SK-N-MC (cell line): ENCODE measurements around the gene ELN.
A peak's percentile ranks its signal among the peaks of the same experiment; 100 is the strongest.

Experiments used
- DNase-seq: peaks from one replicate; pipeline ENCODE4 v3.0.0-alpha.2; 2011; ENCODE audit warnings: low read depth, low spot score
- H3K27ac ChIP-seq: fragments of 200-600 bp; sonication (generic); 2 replicates; pipeline ENCODE4 v1.5.1; 2016; ENCODE audit warnings: mixed run types
- H3K36me3 ChIP-seq: fragments of 200-600 bp; sonication (generic); 2 replicates; pipeline ENCODE4 v1.6.1; 2017; ENCODE audit warnings: antibody characterized with exemption, low read length, mixed read lengths; ENCODE audit not compliant: insufficient read depth
- H3K4me3 ChIP-seq: fragments of 200-600 bp; sonication (generic); 2 replicates; pipeline ENCODE4 v1.5.1; 2016
- H3K9ac ChIP-seq: fragments of 200-600 bp; sonication (generic); 2 replicates; pipeline ENCODE4 v1.8.0; 2017; ENCODE audit warnings: mixed run types, mixed read lengths; ENCODE audit not compliant: insufficient read length
- H3K9me3 ChIP-seq: fragments of 200-600 bp; sonication (generic); 2 replicates; pipeline ENCODE4 v1.6.1; 2017; ENCODE audit warnings: low read depth, mild to moderate bottlenecking, antibody characterized with exemption, low read length, moderate library complexity, mixed read lengths
- EZH2 ChIP-seq: fragments of 200-600 bp; sonication (generic); IDR thresholded peaks from one replicate; pipeline ENCODE4 v1.6.1; 2017; ENCODE audit warnings: antibody characterized with exemption
- FOXP2 ChIP-seq: optimal IDR thresholded peaks from 2 replicates; pipeline ENCODE3; 2011; ENCODE audit warnings: mild to moderate bottlenecking, moderate library complexity; ENCODE audit not compliant: insufficient read depth; ENCODE audit errors: extremely low read length, control extremely low read depth
- POLR2AphosphoS5 ChIP-seq: IDR thresholded peaks from 2 replicates; pipeline ENCODE4 v1.6.1; 2012; ENCODE audit warnings: mild to moderate bottlenecking, low read depth, low read length, borderline replicate concordance

ELN gene

DNA sequence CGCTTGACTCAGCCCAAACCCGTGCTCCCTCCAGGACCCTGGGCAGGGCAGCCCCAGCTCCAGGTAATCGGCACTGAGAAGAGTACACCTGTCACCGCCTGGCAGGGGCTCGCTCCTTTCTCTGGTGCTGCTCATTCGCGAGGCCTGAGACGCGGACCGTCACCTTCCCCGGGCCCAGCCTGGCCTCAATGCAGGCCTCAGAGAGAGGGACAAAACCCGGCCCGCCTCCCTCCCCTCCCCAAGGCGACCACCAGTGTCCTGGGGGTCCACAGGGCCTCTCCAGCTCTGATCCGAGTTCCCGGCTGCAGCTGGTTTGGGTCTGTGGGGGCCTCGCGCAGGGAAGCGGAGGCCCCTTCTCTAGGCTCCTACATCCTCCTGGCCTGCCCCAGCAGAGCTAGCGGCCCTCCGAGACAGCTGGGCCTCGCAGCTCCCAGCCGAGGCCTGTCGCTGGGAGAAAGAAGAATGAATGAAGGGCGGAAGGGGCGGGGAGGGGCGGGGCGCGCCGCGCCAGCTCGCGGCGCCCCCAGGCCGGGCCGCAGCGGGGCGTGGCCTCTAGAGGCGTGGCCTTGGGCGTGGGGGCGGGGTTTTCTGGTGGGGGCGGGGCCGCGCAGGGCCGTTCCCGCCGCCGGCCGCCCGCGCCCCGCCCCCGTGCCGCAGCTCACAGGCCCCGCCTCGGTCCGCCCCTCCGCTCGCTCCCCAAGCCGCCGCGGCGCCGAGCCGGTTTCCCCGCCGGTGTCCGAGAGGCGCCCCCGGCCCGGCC, 55.3 kb downstream of the ELN start, which contains the start of gene LIMK1:
LIMK1 (plus strand) TSS at position 688 of the 760 bp plus-strand sequence. CDS start 187 bp downstream, outside the sequence.
- Histone ChIP-seq H3K9me3 (no peaks in the 10 kb centered on the region), H3K9ac (peak within 1 kb of the TSS; percentile 80), H3K27ac (no peak within 1 kb of the TSS), H3K36me3 (peaks cover 7% of the 10 kb centered on the region; the same call in 1 of the 2 replicates), H3K4me3 (peak within 1 kb of the TSS; percentile 87)
- peak; percentile 51 for DNase-seq
- TF ChIP-seq FOXP2 (no peak), POLR2AphosphoS5 (peak; percentile 69; the same call in 1 of the 2 replicates), EZH2 (no peak)

DNA sequence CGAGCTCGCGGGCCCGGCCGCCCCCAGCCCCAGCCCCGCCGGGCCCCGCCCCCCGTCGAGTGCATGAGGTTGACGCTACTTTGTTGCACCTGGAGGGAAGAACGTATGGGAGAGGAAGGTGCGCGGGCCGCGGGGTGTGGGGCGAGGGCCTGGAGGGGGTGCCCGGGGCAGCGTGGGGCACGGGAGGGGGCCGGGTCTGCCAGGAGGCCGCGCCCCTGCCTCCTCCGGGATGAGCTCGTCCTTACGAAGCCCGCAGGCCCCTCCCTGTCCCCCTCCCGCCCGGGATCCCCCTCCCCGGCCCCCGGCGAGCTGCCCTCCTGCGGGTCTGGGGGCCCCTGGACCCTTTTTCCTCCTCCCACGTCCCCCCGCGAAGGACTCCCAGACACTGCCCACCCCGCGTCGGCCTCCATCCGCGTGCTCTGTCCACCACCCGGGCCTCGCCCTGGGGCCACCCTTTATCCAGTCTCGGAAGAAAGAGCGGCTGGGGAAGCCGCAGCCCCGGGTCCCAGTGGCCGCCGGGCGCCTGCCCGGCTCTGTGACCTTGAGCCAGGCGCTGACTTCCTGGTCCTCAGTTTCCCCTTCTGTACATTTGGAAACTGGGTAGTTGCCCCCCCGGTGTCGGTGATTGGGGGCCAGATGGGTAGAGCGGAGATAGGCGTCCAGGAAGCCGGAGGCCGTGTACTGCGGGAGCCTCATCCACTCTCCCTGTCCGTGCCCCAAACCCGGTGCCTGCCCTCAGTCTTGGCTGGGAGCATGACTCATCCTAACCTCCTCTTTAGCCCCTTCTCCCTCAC, 56.2 kb downstream of the ELN start:
- no peaks in the 10 kb centered on the region for H3K9me3 ChIP-seq
- no peak for DNase-seq
- peak overlapping the region; percentile 87 for H3K4me3 ChIP-seq
- no peak overlapping the region for H3K27ac ChIP-seq
- H3K36me3 ChIP-seq: peaks cover 7% of the 10 kb centered on the region; the same call in 1 of the 2 replicates
- H3K9ac ChIP-seq: peak overlapping the region; percentile 80
- no peak for TF ChIP-seq POLR2AphosphoS5
- no peak for TF ChIP-seq EZH2
- TF ChIP-seq FOXP2: no peak

DNA sequence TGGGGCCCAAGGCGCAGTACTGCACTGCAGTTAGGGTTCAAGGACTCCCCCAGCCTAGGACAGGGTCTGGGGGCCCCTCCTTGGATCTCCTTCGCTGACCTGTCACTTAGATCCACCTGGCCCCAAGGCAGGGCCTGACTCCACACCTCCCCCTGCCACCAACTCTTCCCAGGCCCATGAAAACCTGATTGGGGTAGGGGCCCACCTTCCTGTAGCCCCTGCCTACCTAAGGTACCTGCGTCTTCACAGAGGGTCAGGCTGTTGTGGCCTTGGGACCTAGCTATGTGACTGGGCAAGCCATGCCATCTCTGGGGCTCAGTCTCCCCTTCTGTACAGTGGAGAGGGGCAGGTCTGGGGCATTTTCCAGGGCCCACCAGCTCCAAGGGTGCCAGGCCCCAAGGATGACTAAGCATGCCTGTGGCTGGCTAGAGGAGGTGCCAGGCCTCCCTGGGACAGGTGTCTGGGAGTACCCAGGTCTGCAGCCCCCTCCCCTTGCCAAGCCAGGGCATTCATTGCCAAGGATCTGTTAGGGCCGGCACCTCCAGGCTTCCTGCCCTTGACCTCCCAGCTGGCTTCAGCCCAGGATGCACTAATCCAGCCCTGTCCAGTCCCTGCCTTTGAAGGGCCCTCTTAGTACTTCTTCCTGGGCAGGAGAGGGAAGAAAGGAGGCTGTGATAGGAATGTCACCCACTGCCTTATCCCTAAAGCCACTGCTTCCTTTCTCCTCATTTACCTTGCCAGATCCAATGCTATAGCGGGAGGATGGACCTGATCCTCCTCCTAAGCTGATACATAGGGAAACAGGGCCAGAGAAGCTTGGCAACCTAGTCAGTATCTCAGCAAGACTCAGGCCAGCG, 57.0 kb downstream of the ELN start:
- H3K4me3 ChIP-seq: peak overlapping the region; percentile 87
- H3K36me3 ChIP-seq: peaks cover 7% of the 10 kb centered on the region; the same call in 1 of the 2 replicates
- TF ChIP-seq EZH2 (no peak), FOXP2 (no peak), POLR2AphosphoS5 (no peak)
- peak overlapping the region; percentile 80 for H3K9ac ChIP-seq
- no peak overlapping the region for H3K27ac ChIP-seq
- no peak for DNase-seq
- no peaks in the 10 kb centered on the region for H3K9me3 ChIP-seq

DNA sequence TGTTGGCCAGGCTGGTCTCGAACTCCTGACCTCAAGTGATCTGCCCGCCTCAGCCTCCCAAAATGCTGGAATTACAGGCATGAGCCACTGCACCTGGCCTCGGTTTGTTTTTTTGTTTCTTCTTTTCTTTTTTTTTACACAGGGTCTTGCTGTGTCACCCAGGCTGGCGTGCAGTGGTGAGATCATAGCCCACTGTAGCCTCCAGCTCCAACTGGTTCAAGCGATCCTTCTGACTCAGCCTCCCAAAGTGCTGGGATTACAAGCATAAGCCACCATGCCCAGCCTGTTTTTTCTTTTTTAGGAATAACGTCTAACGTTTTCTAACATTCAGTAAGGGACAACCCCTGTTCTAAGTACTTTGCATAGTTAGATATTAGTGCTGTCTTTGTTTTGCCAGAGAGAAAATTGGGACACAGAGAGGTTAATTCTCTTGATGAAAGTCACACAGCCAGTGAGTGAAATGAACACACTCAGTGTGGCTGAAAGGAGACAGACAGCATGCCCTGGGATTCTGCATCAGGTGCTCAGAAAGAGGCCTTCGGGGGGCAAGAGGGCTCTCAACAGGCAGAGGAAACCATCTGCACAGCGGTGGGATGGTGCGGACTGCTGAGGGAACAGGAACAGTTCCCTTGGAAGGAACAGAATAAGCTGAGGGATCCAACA, 59.9 kb downstream of the ELN start:
- DNase-seq: no peak
- TF ChIP-seq EZH2: no peak
- TF ChIP-seq POLR2AphosphoS5: no peak
- no peak for TF ChIP-seq FOXP2
- peaks cover 7% of the 10 kb centered on the region; the same call in 1 of the 2 replicates for H3K36me3 ChIP-seq
- no peak overlapping the region for H3K9ac ChIP-seq
- H3K9me3 ChIP-seq: no peaks in the 10 kb centered on the region
- H3K27ac ChIP-seq: no peak overlapping the region
- no peak overlapping the region for H3K4me3 ChIP-seq

DNA sequence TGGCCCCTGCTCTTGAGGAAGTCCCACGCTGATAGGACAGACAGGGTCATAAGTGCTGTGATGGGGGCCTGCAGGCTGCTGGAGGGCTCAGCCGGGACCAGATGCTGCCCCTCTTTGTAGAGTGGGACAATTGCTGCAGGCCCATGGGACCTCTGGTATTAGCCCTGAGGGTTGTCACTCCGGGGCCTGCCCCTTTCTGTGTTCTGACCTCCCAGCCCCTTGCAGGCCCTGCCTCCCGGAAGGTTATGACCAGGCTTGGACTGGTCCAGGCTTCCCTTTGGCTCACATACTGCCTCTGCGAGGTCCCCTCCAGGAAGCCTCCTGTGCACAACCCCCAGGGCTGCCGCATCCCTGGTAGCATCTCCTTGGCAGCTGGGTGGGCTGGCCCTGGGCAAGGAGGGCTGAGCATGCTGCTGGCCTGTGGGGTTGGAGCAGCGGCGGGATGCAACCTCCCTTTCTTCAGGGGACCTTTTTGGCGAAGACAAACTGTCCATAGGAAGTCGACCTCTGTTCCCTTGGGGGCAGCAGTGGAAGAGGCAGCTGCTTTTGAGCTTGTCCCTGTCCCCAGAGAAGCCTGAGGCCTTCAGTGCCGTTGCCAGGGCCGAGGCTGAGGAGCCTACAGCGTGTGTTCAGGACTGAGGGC, 64.5 kb downstream of the ELN start:
- Histone ChIP-seq H3K9ac (no peak overlapping the region), H3K36me3 (peaks cover 14% of the 10 kb centered on the region; the same call in 1 of the 2 replicates), H3K9me3 (no peaks in the 10 kb centered on the region), H3K27ac (no peak overlapping the region), H3K4me3 (no peak overlapping the region)
- DNase-seq: no peak
- TF ChIP-seq FOXP2: no peak
- no peak for TF ChIP-seq EZH2
- TF ChIP-seq POLR2AphosphoS5: no peak

DNA sequence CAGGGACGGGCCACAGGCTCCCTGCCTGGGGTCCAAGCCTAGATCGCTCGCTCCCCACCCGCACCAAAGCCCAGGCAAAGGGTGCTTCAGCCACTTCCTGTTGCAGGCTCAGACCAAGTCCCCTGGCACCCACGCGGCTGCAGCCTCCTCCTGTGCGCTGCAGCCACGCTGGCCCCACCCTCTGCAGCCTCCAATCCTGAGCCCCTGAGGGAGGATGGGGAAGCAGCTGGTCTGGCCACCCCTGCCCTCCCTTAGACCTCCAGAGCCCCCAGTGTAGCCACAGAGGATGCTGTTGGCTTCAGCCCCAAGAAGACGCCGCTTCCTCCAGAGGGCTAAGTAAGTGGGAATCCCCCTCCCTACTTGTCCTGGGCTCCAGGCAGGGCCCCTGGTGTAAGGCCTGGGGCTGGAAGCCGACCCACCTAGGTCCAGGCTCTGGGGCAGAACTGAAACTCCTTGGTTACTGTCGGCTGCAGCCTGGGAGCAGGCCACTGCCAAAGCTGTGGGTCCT, 65.0 kb downstream of the ELN start:
- no peaks in the 10 kb centered on the region for H3K9me3 ChIP-seq
- no peak overlapping the region for H3K4me3 ChIP-seq
- H3K27ac ChIP-seq: no peak overlapping the region
- H3K36me3 ChIP-seq: peaks cover 17% of the 10 kb centered on the region
- H3K9ac ChIP-seq: no peak overlapping the region
- TF ChIP-seq FOXP2 (no peak), EZH2 (no peak), POLR2AphosphoS5 (no peak)
- no peak for DNase-seq
